HFFc6 (cell line): ENCODE measurements around the gene ILRUN. TPM values are rescaled to one million over a fixed set of nuclear protein-coding genes. Genes with fewer than 3 reads are reported as not detected.
"Not testable (repeated sequence)": the region's sequence is repeated elsewhere in the genome, so short reads cannot be mapped to it uniquely, and the experiment has no call there.

Source experiments
- DNase-seq: peaks from one replicate; pipeline ENCODE4 v3.0.0-alpha.2; 2018
- H3K27ac Mint-ChIP-seq: 2 replicates; pipeline ENCODE4 v1.8.0; 2020; ENCODE audit warnings: mild to moderate bottlenecking, mixed read lengths
- H3K27me3 Mint-ChIP-seq: 2 replicates; pipeline ENCODE4 v1.8.0; 2021; ENCODE audit warnings: mild to moderate bottlenecking, moderate library complexity, mixed read lengths; ENCODE audit not compliant: insufficient read depth
- H3K36me3 Mint-ChIP-seq: 2 replicates; pipeline ENCODE4 v1.8.0; 2021; ENCODE audit warnings: low read depth, mixed read lengths
- H3K4me1 Mint-ChIP-seq: 2 replicates; pipeline ENCODE4 v1.8.0; 2020; ENCODE audit warnings: low read depth, mixed read lengths
- H3K4me3 Mint-ChIP-seq: 2 replicates; pipeline ENCODE4 v1.8.0; 2020; ENCODE audit warnings: mild to moderate bottlenecking, moderate library complexity, mixed read lengths
- H3K9me3 Mint-ChIP-seq: 2 replicates; pipeline ENCODE4 v1.8.0; 2020; ENCODE audit warnings: mild to moderate bottlenecking, mixed read lengths
- total RNA-seq, 6 experiments: library from RNA; stranded (reverse); fragmentation: NEBNext Ultra II Directional; extraction: Animal tissue kit (Norgen Biotek cat#: 25700); gene quantifications; 2 replicates in 1 of 6; 3 replicates in 5 of 6; pipeline ENCODE4 v1.2.3, GENCODE V29; 2021
- TF ChIP-seq, protein P1 (sequence below): fragments of 200-600 bp; sonication (generic); IDR thresholded peaks from 2 replicates; pipeline ENCODE4 v1.5.0; 2021; ENCODE audit warnings: antibody characterized with exemption, mild to moderate bottlenecking

Gene ILRUN
- total RNA-seq, 6 experiments from 2014 or later = 56.0 to 65.1 (median 59.4) TPM

DNA sequence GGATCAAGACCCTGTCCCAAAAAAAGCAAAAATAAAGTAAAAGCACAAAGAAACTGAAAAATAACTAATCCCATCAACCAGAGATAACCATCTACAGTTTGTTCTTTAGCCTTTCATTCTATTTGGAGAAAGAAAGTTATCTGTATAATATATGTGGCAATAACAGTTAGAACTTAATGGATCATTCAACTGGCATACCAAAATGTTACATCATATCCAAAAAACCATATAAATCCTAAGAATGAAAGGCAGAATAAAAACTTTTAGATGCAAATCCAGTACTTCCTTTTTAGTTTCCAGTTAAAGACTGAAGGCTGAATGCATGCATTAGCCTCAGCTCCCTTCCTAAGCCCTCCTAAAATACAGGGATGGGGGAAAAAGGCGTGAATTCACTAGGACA lies 25.2 kb downstream of the ILRUN start:
- H3K4me1 Mint-ChIP-seq = peaks cover 62% of the 10 kb centered on the region
- H3K27me3 Mint-ChIP-seq = peaks cover 2% of the 10 kb centered on the region; the same call in 1 of the 2 replicates
- peaks cover 6% of the 10 kb centered on the region; the same call in 1 of the 2 replicates for H3K36me3 Mint-ChIP-seq
- no peak for DNase-seq
- H3K4me3 Mint-ChIP-seq = peak overlapping the region; percentile 20
- H3K27ac Mint-ChIP-seq = peak overlapping the region; percentile 79
- TF ChIP-seq, protein P1, sequence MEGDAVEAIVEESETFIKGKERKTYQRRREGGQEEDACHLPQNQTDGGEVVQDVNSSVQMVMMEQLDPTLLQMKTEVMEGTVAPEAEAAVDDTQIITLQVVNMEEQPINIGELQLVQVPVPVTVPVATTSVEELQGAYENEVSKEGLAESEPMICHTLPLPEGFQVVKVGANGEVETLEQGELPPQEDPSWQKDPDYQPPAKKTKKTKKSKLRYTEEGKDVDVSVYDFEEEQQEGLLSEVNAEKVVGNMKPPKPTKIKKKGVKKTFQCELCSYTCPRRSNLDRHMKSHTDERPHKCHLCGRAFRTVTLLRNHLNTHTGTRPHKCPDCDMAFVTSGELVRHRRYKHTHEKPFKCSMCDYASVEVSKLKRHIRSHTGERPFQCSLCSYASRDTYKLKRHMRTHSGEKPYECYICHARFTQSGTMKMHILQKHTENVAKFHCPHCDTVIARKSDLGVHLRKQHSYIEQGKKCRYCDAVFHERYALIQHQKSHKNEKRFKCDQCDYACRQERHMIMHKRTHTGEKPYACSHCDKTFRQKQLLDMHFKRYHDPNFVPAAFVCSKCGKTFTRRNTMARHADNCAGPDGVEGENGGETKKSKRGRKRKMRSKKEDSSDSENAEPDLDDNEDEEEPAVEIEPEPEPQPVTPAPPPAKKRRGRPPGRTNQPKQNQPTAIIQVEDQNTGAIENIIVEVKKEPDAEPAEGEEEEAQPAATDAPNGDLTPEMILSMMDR = no peak
- no peaks in the 10 kb centered on the region for H3K9me3 Mint-ChIP-seq

DNA sequence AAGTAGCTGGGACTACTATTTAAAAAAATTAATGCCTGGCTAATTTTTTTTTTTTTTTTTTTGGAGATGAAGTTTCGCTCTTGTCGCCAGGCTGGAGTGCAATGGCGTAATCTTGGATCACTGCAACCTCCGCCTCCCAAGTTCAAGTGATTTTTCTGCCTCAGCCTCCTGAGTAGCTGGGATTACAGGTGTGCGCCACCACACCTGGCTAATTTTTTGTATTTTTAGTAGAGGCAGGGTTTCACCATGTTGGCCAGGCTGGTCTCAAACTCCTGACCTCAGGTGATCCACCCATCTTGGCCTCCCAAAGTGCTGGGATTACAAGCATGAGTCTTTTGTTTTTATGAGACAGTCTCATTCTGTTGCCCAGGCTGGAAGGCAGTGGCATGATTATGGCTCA lies 27.8 kb downstream of the ILRUN start:
- DNase-seq, H3K27me3 Mint-ChIP-seq, H3K36me3 Mint-ChIP-seq, H3K9me3 Mint-ChIP-seq, H3K4me3 Mint-ChIP-seq, H3K27ac Mint-ChIP-seq: not testable (repeated sequence)
- H3K4me1 Mint-ChIP-seq = peaks cover 76% of the 10 kb centered on the region

DNA sequence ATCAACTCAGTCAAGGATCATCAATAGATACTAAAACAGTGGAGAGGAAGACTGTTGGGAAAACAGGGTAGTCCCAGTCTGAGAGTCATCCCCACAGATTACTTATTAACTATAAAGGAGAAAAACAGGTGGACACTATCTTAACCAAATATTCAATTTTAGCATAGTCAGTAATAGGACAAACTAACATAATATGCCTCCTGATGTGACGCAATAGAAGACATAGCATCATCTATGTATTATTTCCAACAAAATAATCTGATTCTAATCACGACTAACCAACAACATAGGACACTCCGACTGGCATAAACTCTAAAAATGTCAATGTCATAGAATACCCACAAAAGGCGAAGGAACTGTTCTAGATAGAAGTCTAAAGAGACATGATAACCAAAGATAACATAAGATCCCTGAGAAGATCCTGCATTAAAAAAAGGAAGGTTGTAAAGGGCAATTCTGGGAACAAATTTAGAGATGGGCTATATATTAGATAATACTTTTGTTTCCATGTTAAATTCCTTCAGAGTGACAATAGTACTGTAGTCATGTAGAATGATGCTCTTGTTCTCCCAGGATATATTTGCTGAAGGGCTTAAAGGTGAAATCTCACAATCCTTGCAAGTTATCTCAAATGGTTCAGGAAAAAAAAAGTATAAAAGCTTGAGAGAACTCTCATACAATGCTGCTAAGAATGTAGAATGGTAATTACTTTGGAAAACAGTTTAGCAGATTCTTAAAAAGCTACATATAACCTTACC lies 28.9 kb downstream of the ILRUN start:
- Mint-ChIP-seq H3K27ac (peak overlapping the region; percentile 9), H3K9me3 (no peaks in the 10 kb centered on the region), H3K36me3 (no peaks in the 10 kb centered on the region), H3K4me3 (no peak overlapping the region), H3K27me3 (no peaks in the 10 kb centered on the region), H3K4me1 (peaks cover 71% of the 10 kb centered on the region)
- DNase-seq = no peak
- TF ChIP-seq, protein P1 = no peak

DNA sequence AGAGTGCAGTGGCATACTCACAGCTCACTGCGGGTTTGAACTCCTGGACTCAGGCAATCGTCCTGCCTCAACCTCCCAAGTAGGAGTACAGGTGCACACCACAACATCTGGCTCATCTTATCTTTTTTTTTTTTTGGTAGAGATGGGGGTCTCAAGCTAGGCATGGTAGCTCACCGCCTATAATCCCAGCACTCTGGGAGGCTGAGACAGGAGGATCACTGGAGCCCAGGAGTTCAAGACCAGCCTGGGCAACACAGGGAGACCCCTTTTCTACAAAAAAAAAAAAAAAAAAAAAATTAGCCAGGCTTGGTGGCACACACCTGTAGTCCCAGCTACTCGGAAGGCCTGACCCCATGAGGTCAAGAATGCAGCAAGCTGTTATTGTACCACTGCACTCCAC lies 31.5 kb downstream of the ILRUN start:
- Mint-ChIP-seq H3K9me3 (no peaks in the 10 kb centered on the region), H3K4me3 (peak overlapping the region; percentile 44; the same call in 1 of the 2 replicates), H3K27ac (peak overlapping the region; percentile 96), H3K4me1 (peaks cover 65% of the 10 kb centered on the region), H3K27me3 (no peaks in the 10 kb centered on the region), H3K36me3 (peaks cover 10% of the 10 kb centered on the region)
- TF ChIP-seq, protein P1 = no peak
- DNase-seq = no peak

DNA sequence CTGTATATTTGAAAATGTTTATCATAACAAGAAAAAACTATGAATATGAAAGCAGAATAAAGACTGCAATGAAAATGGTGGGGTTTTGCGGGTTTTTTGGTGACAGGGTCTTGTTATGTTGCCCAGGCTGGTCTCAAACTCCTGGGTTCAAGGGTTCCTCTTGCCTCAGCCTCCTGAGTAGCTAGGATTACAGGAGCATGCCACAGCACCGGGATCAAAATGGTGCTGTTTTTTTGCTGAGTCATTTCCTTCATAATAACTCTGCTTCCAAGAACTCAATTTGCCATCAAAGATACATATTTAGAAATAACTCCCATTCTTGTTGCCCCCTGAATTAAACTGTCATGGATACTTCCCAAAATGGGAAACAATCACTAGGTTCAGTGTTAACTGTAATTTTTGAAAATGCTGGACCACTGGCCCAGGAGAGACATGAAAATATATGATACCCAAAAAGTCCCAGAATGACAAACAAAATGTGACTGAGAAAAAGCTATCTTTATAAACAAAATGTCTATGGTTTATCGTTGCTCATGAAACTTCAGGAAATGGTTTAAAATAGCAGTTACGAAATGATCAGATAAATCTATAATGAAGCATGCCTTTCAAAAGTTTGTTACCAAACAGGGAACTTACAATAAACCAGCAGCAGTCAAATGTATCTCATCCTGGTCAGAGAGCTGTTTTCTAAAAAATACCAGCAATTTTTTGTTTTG lies 32.2 kb downstream of the ILRUN start:
- H3K36me3 Mint-ChIP-seq = peaks cover 10% of the 10 kb centered on the region
- peak overlapping the region; percentile 96 for H3K27ac Mint-ChIP-seq
- DNase-seq = peak; percentile 3
- H3K27me3 Mint-ChIP-seq = no peaks in the 10 kb centered on the region
- peak overlapping the region; percentile 44; the same call in 1 of the 2 replicates for H3K4me3 Mint-ChIP-seq
- TF ChIP-seq, protein P1 = no peak
- no peaks in the 10 kb centered on the region for H3K9me3 Mint-ChIP-seq
- H3K4me1 Mint-ChIP-seq = peaks cover 65% of the 10 kb centered on the region

GRCh38 chr6:34663831-34664255 lies 32.7 kb downstream of the ILRUN start:
- H3K4me3 Mint-ChIP-seq = peak overlapping the region; percentile 33
- TF ChIP-seq, protein P1 = no peak
- no peaks in the 10 kb centered on the region for H3K27me3 Mint-ChIP-seq
- H3K9me3 Mint-ChIP-seq = no peaks in the 10 kb centered on the region
- peaks cover 71% of the 10 kb centered on the region for H3K4me1 Mint-ChIP-seq
- peak overlapping the region; percentile 96 for H3K27ac Mint-ChIP-seq
- peaks cover 10% of the 10 kb centered on the region for H3K36me3 Mint-ChIP-seq
- DNase-seq = peak; percentile 17
